Spleen (tissue), 7 donors: ENCODE data around the gene CDH13.

Source experiments
- CTCF ChIP-seq, 11 experiments: fragments of 200-600 bp in 7 of 11; fragments of 450-650 bp in 4 of 11; sonication (generic) in 4 of 11; IDR thresholded peaks in 8 of 11; conservative IDR thresholded peaks in 3 of 11; 1 replicate in 7 of 11; 2 replicates in 4 of 11; pipeline versions ENCODE4 v1.4.0 to v1.8.0; 2016 to 2021; ENCODE audit warnings: antibody characterized with exemption in 11 of 11, inconsistent platforms in 4 of 11, mild to moderate bottlenecking in 1 of 11
- POLR2A ChIP-seq, 3 donors: fragments of 450-650 bp; IDR thresholded peaks; one replicate each; pipeline ENCODE4 v1.5.1; 2017; ENCODE audit warnings: antibody characterized with exemption in 3 of 3, mild to moderate bottlenecking in 1 of 3
- POLR2AphosphoS5 ChIP-seq, 3 donors: sonication (generic); formaldehyde crosslinking; IDR thresholded peaks; one replicate each; pipeline ENCODE4 v1.5.1; 2017; ENCODE audit warnings: antibody characterized with exemption in 3 of 3
- donor health status: DM: no; HTN: no; CAD: no; lungs with moderate emphysema.
- donor health status: DM: no; HTN: no; CAD: no.
- donor health status: DM: no; HTN: no; CAD: no.

- TF ChIP-seq CTCF (IDR thresholded peaks at IDR 0.05 in 8 of 11, conservative IDR thresholded peaks at IDR 0.05 in 3 of 11) (no peak), POLR2A (IDR thresholded peaks at IDR 0.05) (no peak), POLR2AphosphoS5 (IDR thresholded peaks at IDR 0.05) (no peak)
Observed at GRCh38 chr16:83037102-83037501, 410.3 kb downstream of the CDH13 start.
